PFSK-1 (cell line): ENCODE measurements around the gene HTT.

Experiments
- REST ChIP-seq, 2 experiments: IDR thresholded peaks; 2 replicates each; pipeline versions ENCODE4 v1.6.1 to v1.8.0; 2011 to 2012; ENCODE audit warnings: low read depth in 2 of 2, low read length in 2 of 2, control low read depth in 1 of 2, inconsistent platforms in 1 of 2, mild to moderate bottlenecking in 1 of 2, moderate library complexity in 1 of 2; ENCODE audit not compliant: insufficient read depth in 1 of 2
- TAF1 ChIP-seq: IDR thresholded peaks from 2 replicates; pipeline ENCODE4 v1.6.1; 2012; ENCODE audit warnings: low read length, control low read depth, borderline replicate concordance; ENCODE audit not compliant: insufficient read depth

DNA sequence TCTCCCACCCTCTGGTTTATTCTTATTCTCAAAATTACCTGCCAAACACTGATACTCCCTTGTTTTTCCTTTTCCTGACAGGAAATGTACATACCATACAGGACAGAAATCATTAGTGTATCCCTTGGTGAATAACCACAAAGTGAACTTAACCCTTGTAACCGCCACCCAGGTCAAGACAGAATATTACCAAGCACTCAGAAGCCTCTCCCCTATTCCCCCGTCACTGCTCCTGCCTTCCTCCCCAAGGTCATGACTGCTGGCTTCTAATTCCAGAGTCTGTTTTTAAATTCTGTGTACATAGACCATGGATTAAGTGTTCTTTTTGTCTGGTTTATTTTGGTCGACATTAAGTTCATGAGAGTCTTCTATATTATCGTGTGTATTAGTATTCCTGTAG, 37.7 kb downstream of the HTT start:
- no peak for TF ChIP-seq TAF1
- TF ChIP-seq REST (IDR thresholded peaks at IDR 0.05; ENCODE audit: insufficient read depth in 1 of 2, low read depth in 2 of 2, low read length in 2 of 2) = no peak
